Type B pancreatic cell (in vitro differentiated cells): Measurements from ENCODE around the gene PHYKPL. TPM values are rescaled to one million over a fixed set of nuclear protein-coding genes. Genes with fewer than 3 reads are reported as not detected.

Experiments used
- DNase-seq: peaks from one replicate; pipeline ENCODE4 v3.0.0; 2021; ENCODE audit warnings: mixed read lengths; ENCODE audit not compliant: unreplicated experiment; ENCODE audit errors: extremely low spot score
- H3K27ac Mint-ChIP-seq: 2 replicates; pipeline ENCODE4 v1.8.0; 2021; ENCODE audit warnings: mild to moderate bottlenecking, mixed read lengths
- H3K27me3 Mint-ChIP-seq: 2 replicates; pipeline ENCODE4 v1.8.0; 2021; ENCODE audit warnings: mixed read lengths
- H3K36me3 Mint-ChIP-seq: 2 replicates; pipeline ENCODE4 v1.8.0; 2021; ENCODE audit warnings: mixed read lengths
- H3K4me1 Mint-ChIP-seq: one replicate; pipeline ENCODE4 v1.8.0; 2021; ENCODE audit warnings: mixed read lengths; ENCODE audit not compliant: unreplicated experiment
- H3K4me3 Mint-ChIP-seq: 2 replicates; pipeline ENCODE4 v1.8.0; 2021; ENCODE audit warnings: mild to moderate bottlenecking, mixed read lengths
- H3K9me3 Mint-ChIP-seq: 2 replicates; pipeline ENCODE4 v1.8.0; 2021; ENCODE audit warnings: mixed read lengths
- long read RNA-seq: library from polyadenylated mRNA; unstranded; transcript quantifications from one replicate; pipeline ENCODE4 v2.0.0, GENCODE V29; 2020
- total RNA-seq: library from RNA; stranded (reverse); gene quantifications from 2 replicates; pipeline ENCODE4 v1.2.1, GENCODE V29; 2021; ENCODE audit warnings: low replicate concordance
- TF ChIP-seq, protein P1 (sequence below): fragments of 200-600 bp; sonication (generic); conservative IDR thresholded peaks from 2 replicates; pipeline ENCODE4 v1.5.0; 2021; ENCODE audit warnings: antibody characterized with exemption, mild to moderate bottlenecking

PHYKPL gene
- 52.7 and 76.2 TPM in 2 replicates for total RNA-seq
- long read RNA-seq, partial matches to known transcripts: 2 of 64 reads
- long read RNA-seq, other reads (novel, unspliced or antisense): 58 of 64 reads

DNA sequence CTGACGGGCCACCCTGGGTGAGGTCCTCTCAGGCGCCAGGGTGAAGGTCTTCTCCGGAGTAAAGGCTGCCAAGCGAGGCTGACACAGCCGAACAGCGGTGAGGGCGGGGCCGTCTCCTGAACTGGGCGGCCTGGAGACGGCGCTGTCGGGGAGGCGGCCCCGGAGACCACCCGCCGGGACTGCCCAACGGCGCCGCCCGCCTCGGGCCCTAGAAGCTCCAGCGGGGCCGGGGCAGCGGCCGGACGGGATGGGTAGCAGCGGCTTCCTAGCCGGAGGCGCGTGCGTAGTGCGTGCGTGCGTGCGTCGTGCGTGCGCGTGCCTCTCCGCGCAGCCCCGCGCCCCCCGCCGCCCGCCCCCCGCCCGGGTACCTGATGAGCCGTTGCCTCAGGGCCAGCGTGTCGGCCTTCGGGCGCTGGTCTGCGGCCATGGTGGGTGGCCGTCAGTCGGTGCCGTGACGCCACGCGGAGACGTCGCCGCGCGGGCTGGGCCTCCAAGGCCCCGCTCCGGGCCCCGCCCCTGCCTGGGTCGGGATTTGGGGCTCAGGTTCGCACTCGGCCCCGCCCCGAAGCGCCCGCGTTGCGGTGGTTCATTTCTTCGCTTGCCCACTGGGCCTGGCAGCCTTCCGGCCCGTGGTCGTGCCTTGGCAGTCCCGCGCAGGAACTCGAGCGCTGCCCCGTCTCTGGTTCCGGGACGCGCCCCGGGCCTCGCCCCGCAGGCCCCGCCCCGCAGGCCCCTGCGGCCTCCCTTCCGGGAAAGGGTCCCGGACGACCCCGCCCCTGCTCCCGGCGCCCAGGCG lies at the start of gene PHYKPL:
TSS of gene PHYKPL (minus strand) at position 679 of the 796 bp plus-strand sequence. CDS start at position 427, 252 bp downstream.
- peak; percentile 85 for DNase-seq
- peaks cover 5% of the 10 kb centered on the region for H3K9me3 Mint-ChIP-seq
- no peaks in the 10 kb centered on the region for H3K27me3 Mint-ChIP-seq
- peak within 1 kb of the TSS; percentile 75 for H3K27ac Mint-ChIP-seq
- H3K4me3 Mint-ChIP-seq: peak within 1 kb of the TSS; percentile 87
- peaks cover 22% of the 10 kb centered on the region for H3K4me1 Mint-ChIP-seq
- TF ChIP-seq, protein P1, sequence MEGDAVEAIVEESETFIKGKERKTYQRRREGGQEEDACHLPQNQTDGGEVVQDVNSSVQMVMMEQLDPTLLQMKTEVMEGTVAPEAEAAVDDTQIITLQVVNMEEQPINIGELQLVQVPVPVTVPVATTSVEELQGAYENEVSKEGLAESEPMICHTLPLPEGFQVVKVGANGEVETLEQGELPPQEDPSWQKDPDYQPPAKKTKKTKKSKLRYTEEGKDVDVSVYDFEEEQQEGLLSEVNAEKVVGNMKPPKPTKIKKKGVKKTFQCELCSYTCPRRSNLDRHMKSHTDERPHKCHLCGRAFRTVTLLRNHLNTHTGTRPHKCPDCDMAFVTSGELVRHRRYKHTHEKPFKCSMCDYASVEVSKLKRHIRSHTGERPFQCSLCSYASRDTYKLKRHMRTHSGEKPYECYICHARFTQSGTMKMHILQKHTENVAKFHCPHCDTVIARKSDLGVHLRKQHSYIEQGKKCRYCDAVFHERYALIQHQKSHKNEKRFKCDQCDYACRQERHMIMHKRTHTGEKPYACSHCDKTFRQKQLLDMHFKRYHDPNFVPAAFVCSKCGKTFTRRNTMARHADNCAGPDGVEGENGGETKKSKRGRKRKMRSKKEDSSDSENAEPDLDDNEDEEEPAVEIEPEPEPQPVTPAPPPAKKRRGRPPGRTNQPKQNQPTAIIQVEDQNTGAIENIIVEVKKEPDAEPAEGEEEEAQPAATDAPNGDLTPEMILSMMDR: no peak
- H3K36me3 Mint-ChIP-seq: peaks cover 29% of the 10 kb centered on the region

DNA sequence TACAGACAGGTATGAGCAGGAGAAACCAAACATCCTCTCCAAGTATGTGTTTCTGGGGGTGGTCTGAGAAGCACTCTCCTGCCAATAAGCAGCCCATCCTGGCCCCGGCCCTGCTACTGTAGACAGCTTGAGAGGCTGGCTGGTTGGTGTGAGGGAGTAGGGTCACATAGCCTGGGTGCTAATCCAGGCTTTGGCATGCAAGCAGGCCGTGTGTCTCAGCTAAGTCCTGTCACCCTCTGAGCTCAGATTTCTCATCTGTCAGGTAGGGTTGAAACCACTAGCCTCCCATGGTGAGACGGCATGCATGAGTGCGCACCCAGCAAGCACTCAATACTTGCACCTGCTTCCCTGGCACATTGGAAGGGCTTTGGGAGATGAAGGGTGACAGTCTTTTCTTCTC lies 49.8 kb upstream of the PHYKPL start:
- H3K9me3 Mint-ChIP-seq: no peaks in the 10 kb centered on the region
- no peak overlapping the region for H3K4me3 Mint-ChIP-seq
- TF ChIP-seq, protein P1: no peak
- H3K36me3 Mint-ChIP-seq: no peaks in the 10 kb centered on the region
- H3K27ac Mint-ChIP-seq: no peak overlapping the region
- peaks cover 31% of the 10 kb centered on the region for H3K27me3 Mint-ChIP-seq
- H3K4me1 Mint-ChIP-seq: peaks cover 15% of the 10 kb centered on the region
- no peak for DNase-seq

DNA sequence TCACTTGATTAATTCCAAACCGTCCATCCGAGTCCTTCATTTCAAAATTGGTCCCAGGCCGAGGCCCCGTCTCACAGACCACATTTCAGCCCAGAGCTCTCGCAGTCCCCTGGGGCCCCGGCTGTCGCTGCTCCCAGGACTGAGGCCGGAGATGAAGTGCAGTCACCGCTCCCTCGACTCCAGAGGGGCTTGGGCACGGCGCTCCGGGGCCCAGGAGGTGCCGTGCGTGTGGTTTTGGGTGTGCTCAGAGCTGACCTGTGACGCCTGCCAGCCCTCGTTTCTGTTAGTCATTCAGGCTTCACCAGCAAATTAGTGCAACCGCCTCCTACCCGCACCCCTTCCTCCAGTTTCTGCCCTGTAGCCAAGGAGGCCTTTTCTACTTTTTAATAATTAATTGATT lies 48.7 kb upstream of the PHYKPL start:
- Mint-ChIP-seq H3K36me3 (no peaks in the 10 kb centered on the region), H3K9me3 (no peaks in the 10 kb centered on the region), H3K4me3 (no peak overlapping the region), H3K4me1 (peaks cover 12% of the 10 kb centered on the region), H3K27me3 (peaks cover 28% of the 10 kb centered on the region), H3K27ac (no peak overlapping the region)
- TF ChIP-seq, protein P1: no peak
- no peak for DNase-seq

DNA sequence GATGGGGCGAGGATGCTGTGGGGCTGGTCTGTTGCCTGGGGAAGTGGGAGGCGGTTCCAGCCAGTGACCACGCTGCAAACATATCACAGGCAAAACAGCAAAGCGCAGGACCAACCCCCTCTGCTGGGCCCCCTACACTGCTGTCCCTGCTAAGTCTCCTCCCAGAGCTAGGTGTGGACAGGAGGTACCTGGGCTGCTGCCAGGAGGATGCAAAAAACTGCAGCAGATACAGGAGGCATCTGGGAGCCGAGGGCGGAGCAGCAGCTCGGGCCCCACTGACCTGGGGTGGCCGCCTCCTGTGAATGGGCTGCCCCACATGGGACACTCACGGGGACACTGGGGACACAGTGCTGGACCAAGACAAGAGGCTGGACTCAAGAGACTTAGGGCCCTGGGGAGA lies 48.0 kb upstream of the PHYKPL start:
- TF ChIP-seq, protein P1: no peak
- Mint-ChIP-seq H3K4me1 (peaks cover 19% of the 10 kb centered on the region), H3K9me3 (peaks cover 5% of the 10 kb centered on the region), H3K27ac (no peak overlapping the region), H3K4me3 (no peak overlapping the region), H3K27me3 (peaks cover 28% of the 10 kb centered on the region), H3K36me3 (no peaks in the 10 kb centered on the region)
- DNase-seq: no peak

DNA sequence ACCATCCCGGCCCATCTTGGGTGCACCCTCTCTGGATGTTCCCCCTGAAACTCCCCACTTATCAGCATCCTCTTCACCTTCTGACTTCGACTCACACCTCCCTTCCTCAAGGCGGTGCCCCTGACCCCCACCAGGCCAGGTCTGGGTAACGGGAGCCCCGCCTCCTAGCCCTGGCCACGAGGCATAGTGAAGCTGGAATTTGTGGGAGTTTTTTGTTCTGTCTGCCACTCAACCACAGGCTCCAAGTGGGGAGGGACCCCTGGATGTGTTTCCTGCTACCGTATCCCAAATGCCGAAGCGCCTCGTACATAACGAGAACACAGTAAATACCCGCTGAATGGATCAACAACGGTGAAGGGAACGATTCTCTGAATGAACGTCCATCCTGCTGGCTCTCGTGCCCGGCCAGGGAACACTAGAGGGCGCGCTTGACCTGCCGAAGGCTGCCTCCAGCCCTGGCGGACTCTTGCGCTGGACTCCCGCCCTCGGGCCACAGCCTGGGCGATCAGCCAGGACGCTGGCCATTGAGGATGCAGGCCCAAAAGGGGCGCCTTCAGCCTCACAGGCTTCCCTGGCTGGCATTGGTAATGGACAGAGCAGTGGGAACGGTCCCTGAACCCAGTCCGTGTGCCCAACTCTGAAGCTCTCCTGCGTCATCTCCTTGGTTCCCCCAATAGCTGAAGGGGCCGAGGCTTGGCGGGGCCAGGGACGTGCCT lies 47.3 kb upstream of the PHYKPL start:
- H3K36me3 Mint-ChIP-seq: no peaks in the 10 kb centered on the region
- H3K27me3 Mint-ChIP-seq: peaks cover 28% of the 10 kb centered on the region
- TF ChIP-seq, protein P1: peak; percentile 98
- peak overlapping the region; percentile 41 for H3K27ac Mint-ChIP-seq
- peak; percentile 91 for DNase-seq
- H3K4me3 Mint-ChIP-seq: no peak overlapping the region
- H3K9me3 Mint-ChIP-seq: peaks cover 6% of the 10 kb centered on the region
- peaks cover 19% of the 10 kb centered on the region for H3K4me1 Mint-ChIP-seq
